ENCODE measurements around the gene FAM24A. TPM values are rescaled to one million over a fixed set of nuclear protein-coding genes. Genes with fewer than 3 reads are reported as not detected.
A peak's percentile ranks its signal among the peaks of the same experiment; 100 is the strongest.

The FAM24A gene
- total RNA-seq = not detected in 2 replicates

- Histone ChIP-seq H3K4me3 (ENCODE audit: insufficient read depth, low read length) (no peak within 1 kb of the TSS), H3K79me2 (ENCODE audit: insufficient read depth, low read length) (no peaks in the 10 kb centered on the region), H3K27ac (ENCODE audit: low read depth, low read length) (no peak within 1 kb of the TSS), H3K27me3 (ENCODE audit: insufficient read depth, low read length) (no peaks in the 10 kb centered on the region), H4K20me1 (ENCODE audit: insufficient read depth, low read length) (no peaks in the 10 kb centered on the region), H3K4me2 (ENCODE audit: insufficient read depth, low read length) (no peak within 1 kb of the TSS), H3K36me3 (ENCODE audit: insufficient read depth, low read length) (no peaks in the 10 kb centered on the region), H3K4me1 (ENCODE audit: insufficient read depth, low read length) (no peaks in the 10 kb centered on the region), H3K9me3 (ENCODE audit: low read depth, low read length) (no peaks in the 10 kb centered on the region), H2AFZ (ENCODE audit: low read length) (no peak within 1 kb of the TSS)
- no peak for TF ChIP-seq CTCF (IDR thresholded peaks at IDR 0.05; ENCODE audit: extremely low read depth, low read depth, low read length)
- no peak for DNase-seq (ENCODE audit: insufficient read length, low spot score, missing footprints)
These were observed at the start of gene FAM24A for GRCh38 chr10:122910310-122910709. Gene FAM24A, plus strand, starts transcription at chr10:122910610. Its CDS starts 1,025 bp downstream, at chr10:122911635.

- peak overlapping the region; percentile 6 for H3K4me2 ChIP-seq (ENCODE audit: insufficient read depth, low read length)
- H3K27me3 ChIP-seq (ENCODE audit: insufficient read depth, low read length) = no peaks in the 10 kb centered on the region
- H3K9me3 ChIP-seq (ENCODE audit: low read depth, low read length) = no peaks in the 10 kb centered on the region
- no peak overlapping the region for H3K4me3 ChIP-seq (ENCODE audit: insufficient read depth, low read length)
- no peak for TF ChIP-seq CTCF (IDR thresholded peaks at IDR 0.05; ENCODE audit: extremely low read depth, low read depth, low read length)
- H3K4me1 ChIP-seq (ENCODE audit: insufficient read depth, low read length) = peaks cover 52% of the 10 kb centered on the region
- H3K27ac ChIP-seq (ENCODE audit: low read depth, low read length) = peak overlapping the region; percentile 78
- H2AFZ ChIP-seq (ENCODE audit: low read length) = no peak overlapping the region
- peaks cover 60% of the 10 kb centered on the region for H3K79me2 ChIP-seq (ENCODE audit: insufficient read depth, low read length)
- DNase-seq (ENCODE audit: insufficient read length, low spot score, missing footprints) = no peak
- H4K20me1 ChIP-seq (ENCODE audit: insufficient read depth, low read length) = no peaks in the 10 kb centered on the region
- no peaks in the 10 kb centered on the region for H3K36me3 ChIP-seq (ENCODE audit: insufficient read depth, low read length)
These were observed 48.7 kb upstream of the FAM24A start for GRCh38 chr10:122861711-122862161.

DNA sequence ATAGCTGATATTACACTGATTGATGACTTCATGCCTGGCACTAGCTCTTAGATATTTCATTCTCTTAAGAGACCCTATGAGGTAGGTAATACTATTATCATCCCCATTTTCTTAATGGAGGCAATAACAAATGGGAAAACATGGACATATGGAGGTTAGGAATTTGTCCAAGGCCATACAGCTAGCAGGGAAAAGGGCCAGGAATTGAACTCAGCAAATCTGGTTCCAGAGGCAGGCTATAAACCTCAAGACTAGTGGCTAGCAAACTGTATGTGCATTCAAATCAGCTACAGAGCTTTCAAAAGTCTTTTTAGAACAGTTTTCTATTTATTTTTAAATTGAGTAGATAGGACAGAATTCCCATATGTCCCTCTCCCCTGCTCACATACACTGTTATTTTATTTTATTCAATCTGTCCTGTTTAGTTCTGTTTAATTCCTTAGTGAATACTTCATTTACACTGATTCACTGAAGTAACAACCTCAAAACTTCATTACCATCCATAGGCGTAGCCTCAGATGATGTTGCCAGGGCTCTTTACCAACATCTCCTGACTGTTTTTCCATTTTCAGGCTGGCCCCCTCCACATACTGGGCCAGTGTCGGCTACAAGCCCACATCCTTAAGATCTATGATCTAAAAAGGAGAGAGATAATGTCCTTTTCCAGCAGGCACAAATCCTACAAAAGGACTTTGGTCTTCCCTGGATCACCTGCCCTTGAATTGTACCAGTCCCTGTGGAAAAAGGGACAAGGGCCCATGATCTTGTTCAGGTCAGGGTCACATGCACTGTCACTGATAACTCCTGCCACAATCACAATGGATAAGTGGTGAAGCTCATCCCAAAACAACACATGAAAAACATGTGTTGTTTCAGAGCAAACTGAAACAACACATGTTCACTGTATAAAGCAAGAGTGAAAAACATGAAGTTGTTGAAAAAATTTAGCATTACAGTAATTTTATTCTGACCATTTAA, 46.9 kb upstream of the FAM24A start:
- Histone ChIP-seq H3K9me3 (ENCODE audit: low read depth, low read length) (no peaks in the 10 kb centered on the region), H3K4me2 (ENCODE audit: insufficient read depth, low read length) (no peak overlapping the region), H3K79me2 (ENCODE audit: insufficient read depth, low read length) (peaks cover 50% of the 10 kb centered on the region), H3K4me1 (ENCODE audit: insufficient read depth, low read length) (peaks cover 54% of the 10 kb centered on the region), H3K27ac (ENCODE audit: low read depth, low read length) (peak overlapping the region; percentile 62), H2AFZ (ENCODE audit: low read length) (no peak overlapping the region), H3K36me3 (ENCODE audit: insufficient read depth, low read length) (no peaks in the 10 kb centered on the region), H3K4me3 (ENCODE audit: insufficient read depth, low read length) (no peak overlapping the region), H3K27me3 (ENCODE audit: insufficient read depth, low read length) (no peaks in the 10 kb centered on the region), H4K20me1 (ENCODE audit: insufficient read depth, low read length) (no peaks in the 10 kb centered on the region)
- DNase-seq (ENCODE audit: insufficient read length, low spot score, missing footprints) = no peak
- TF ChIP-seq CTCF (IDR thresholded peaks at IDR 0.05; ENCODE audit: extremely low read depth, low read depth, low read length) = no peak

DNA sequence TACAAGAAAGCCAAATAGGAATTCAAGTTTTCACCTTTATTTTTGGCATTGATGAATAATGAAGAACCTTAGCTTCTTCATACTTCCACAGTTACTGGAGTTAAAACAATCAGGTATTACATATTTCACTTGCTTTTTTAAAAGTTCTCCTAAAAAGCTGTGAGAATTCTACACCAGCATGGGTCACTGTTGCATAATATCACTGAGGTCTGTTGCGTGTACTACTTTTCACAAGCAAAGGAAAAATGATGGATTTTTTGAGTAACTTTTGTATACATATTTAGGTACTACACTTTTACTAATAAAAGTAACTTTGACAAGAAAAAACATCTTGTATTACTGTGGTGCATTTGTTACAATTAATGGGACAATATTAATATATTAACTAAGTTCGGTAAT, 46.2 kb upstream of the FAM24A start:
- peaks cover 54% of the 10 kb centered on the region for H3K4me1 ChIP-seq (ENCODE audit: insufficient read depth, low read length)
- H3K79me2 ChIP-seq (ENCODE audit: insufficient read depth, low read length) = peaks cover 43% of the 10 kb centered on the region

More for the DNA sequence above, 46.2 kb upstream of the FAM24A start:
- no peak for DNase-seq (ENCODE audit: insufficient read length, low spot score, missing footprints)
- TF ChIP-seq CTCF (IDR thresholded peaks at IDR 0.05; ENCODE audit: extremely low read depth, low read depth, low read length) = no peak
- Histone ChIP-seq H3K36me3 (ENCODE audit: insufficient read depth, low read length) (no peaks in the 10 kb centered on the region), H3K27me3 (ENCODE audit: insufficient read depth, low read length) (no peaks in the 10 kb centered on the region), H3K4me3 (ENCODE audit: insufficient read depth, low read length) (no peak overlapping the region), H2AFZ (ENCODE audit: low read length) (no peak overlapping the region), H3K9me3 (ENCODE audit: low read depth, low read length) (no peaks in the 10 kb centered on the region), H4K20me1 (ENCODE audit: insufficient read depth, low read length) (no peaks in the 10 kb centered on the region), H3K4me2 (ENCODE audit: insufficient read depth, low read length) (no peak overlapping the region), H3K27ac (ENCODE audit: low read depth, low read length) (peak overlapping the region; percentile 62)
